Left colon (tissue), 2 donors: ENCODE data around the gene OR4N2. TPM values are rescaled to one million over a fixed set of nuclear protein-coding genes. Genes with fewer than 3 reads are reported as not detected.
"Not testable (repeated sequence)": the region's sequence is repeated elsewhere in the genome, so short reads cannot be mapped to it uniquely, and the experiment has no call there.

ENCODE experiments used
- ATAC-seq: fragments of 200-7000 bp; cut with Tn5 transposase; one replicate; pipeline ENCODE4 v1.9.1; 2020; ENCODE audit warnings: mild to moderate bottlenecking, moderate library complexity
- DNase-seq, 2 donors: peaks; one replicate each; pipeline ENCODE4 v3.0.0-alpha.2; 2020
- intact Hi-C, 2 donors: fragments of 100-400 bp; cut with DNase I in 1 of 2; cut with micrococcal nuclease in 1 of 2; formaldehyde crosslinking; loops; one replicate each; pipeline versions ENCODE4 v1.11.2 to v1.14.0; 2022; cut with DNase I, micrococcal nuclease
- total RNA-seq, 2 donors: library from RNA; stranded (reverse); fragmentation: NEBNext Ultra II Directional; extraction: Animal tissue kit (Norgen Biotek cat#: 25700); gene quantifications; one replicate each; pipeline ENCODE4 v1.2.1, GENCODE V29; 2021
- donor health status: DM: no; HTN: no; CAD: no.
- donor health status: DM: yes; HTN: yes; CAD: no.

OR4N2 gene
- total RNA-seq, 2 donors from 2014 or later: not detected

DNA sequence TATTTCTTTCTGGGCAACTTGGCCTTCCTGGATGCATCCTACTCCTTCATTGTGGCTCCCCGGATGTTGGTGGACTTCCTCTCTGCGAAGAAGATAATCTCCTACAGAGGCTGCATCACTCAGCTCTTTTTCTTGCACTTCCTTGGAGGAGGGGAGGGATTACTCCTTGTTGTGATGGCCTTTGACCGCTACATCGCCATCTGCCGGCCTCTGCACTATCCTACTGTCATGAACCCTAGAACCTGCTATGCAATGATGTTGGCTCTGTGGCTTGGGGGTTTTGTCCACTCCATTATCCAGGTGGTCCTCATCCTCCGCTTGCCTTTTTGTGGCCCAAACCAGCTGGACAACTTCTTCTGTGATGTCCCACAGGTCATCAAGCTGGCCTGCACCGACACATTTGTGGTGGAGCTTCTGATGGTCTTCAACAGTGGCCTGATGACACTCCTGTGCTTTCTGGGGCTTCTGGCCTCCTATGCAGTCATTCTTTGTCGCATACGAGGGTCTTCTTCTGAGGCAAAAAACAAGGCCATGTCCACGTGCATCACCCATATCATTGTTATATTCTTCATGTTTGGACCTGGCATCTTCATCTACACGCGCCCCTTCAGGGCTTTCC is 24.2 kb downstream of the OR4N2 start:
- intact Hi-C loops, DNase-seq: not testable (repeated sequence)

DNA sequence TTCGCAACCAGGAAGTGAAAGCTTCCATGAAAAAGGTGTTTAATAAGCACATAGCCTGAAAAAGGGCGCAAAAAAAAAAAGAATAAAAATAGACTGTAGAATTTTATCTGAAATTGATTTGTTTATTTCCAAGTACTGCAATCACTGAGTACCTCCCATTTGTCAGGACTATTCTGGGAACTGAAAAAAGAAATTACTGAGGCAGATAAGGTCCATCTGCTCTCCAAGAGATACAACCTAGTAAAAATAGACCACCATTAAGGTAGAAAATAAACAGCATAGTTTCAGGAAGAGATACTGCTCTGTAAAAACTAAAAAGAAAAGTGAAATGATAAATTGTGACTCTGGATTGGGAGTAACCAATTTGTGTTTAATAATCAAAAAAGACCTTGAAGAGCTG is 24.7 kb downstream of the OR4N2 start:
- no peak for ATAC-seq
- intact Hi-C loops: no loop called here
- DNase-seq: no peak

More for the DNA sequence above, 24.2 kb downstream of the OR4N2 start:
- ATAC-seq: not testable (repeated sequence)

- DNase-seq, ATAC-seq, intact Hi-C loops: not testable (repeated sequence)
Observed at GRCh38 chr14:19834203-19834848, 30.8 kb downstream of the OR4N2 start.

- ATAC-seq: no peak
- intact Hi-C loops: no loop called here
- no peak for DNase-seq
Observed at GRCh38 chr14:19838433-19838832, 34.9 kb downstream of the OR4N2 start.

DNA sequence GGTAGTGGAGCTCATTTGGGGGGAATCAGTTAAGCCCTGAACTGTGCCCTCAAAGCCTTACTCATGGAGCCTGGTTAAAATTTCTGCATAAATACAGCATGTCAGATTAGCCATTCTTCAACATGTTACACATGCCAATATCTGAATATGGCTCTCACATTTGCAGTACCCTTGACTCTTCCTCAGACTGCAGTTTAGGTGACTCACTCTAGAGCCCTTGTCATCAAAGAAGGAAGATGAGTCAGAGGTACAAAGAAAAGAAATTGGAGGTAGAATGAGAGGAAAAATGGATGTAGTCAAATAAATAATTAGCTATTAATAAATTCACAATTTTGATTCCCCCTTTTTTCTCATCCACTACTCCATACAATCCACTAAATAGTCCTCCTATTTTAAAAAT is 47.8 kb downstream of the OR4N2 start:
- ATAC-seq: no peak
- DNase-seq: no peak
- intact Hi-C loops: no loop called here

- ATAC-seq, intact Hi-C loops, DNase-seq: not testable (repeated sequence)
Observed at GRCh38 chr14:19866061-19866669, 62.6 kb downstream of the OR4N2 start.

DNA sequence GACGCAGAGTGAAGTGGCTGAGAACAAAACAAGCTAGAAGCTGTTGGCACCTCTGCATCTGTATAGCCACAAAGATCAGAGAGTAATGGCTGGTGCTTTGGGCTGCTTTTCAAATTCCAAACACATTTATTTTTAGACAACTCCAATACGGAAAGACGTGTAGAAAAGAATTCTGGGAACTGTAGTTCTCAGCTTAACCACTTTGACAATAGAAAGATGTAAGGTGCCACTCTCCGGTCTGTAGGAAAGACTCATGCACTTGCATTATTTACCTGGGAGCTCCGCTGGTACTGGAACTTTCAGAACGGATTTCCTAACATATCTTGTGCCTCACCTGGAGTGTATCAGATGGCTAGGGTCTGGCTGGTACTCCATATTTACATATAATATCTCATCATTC is 69.6 kb downstream of the OR4N2 start:
- no peak for DNase-seq
- ATAC-seq: no peak
- intact Hi-C loops: no loop called here

GRCh38 chr14:19874842-19875241 is 71.3 kb downstream of the OR4N2 start, which contains the start of gene OR4K2:
Gene OR4K2 (plus strand): TSS chr14:19875142. CDS start chr14:19876268, 1,126 bp downstream.
- no peak for DNase-seq
- intact Hi-C loops: no loop called here

DNA sequence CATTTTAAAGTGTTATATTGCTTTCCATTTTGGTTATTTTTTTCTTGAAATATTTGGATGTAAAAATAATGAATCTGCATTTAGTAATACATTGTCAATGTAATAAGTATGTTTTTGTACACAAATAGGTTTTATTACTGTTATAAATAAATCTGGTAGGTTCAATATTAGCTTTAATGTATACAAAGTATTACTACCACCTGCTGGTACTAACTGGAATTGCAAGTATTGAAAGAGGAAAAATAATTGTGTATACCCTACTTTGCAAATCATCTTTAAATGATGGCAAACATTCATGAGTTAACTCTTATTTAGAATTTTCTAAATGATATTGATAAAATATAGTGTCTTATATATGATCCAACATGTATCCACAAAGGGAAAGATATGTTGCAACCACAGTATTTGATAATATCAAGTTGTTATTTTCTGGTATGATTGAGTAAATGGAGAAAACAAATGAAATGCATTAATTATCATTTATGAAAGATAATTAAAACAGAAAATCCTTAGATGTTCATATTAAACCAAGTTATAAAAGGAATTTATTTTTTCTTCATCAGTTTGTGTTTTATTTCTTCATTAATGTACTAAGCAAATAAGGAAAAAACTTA is 74.6 kb downstream of the OR4N2 start:
- intact Hi-C loops: no loop called here
- DNase-seq (no peak), ATAC-seq (no peak)

More at GRCh38 chr14:19874842-19875241, 71.3 kb downstream of the OR4N2 start, which contains the start of gene OR4K2:
- no peak for ATAC-seq

Other genes starting within 250 kb of the OR4N2 start
- gene OR11H2, start 89.9 kb upstream of the OR4N2 start, total RNA-seq: not detected
- not detected for gene OR4Q3, start 60.2 kb upstream of the OR4N2 start, total RNA-seq
- not detected for gene OR4M1, start 30.3 kb upstream of the OR4N2 start, total RNA-seq
- gene OR4K2, start 71.4 kb downstream of the OR4N2 start, total RNA-seq: not detected
- gene OR4K5, start 116.8 kb downstream of the OR4N2 start, total RNA-seq: not detected
- gene OR4K1, start 127.1 kb downstream of the OR4N2 start, total RNA-seq: not detected
- gene OR4K15, start 171.8 kb downstream of the OR4N2 start, total RNA-seq: not detected
- gene OR4Q2, start 198.4 kb downstream of the OR4N2 start, total RNA-seq: not detected
- not detected for gene OR4K14, start 215.5 kb downstream of the OR4N2 start, total RNA-seq
- gene OR4K13, start 232.3 kb downstream of the OR4N2 start, total RNA-seq: not detected